OCI-LY1 (cell line): ENCODE measurements around the gene PEAK1.

Experiments
- H2AFZ ChIP-seq: fragments of 200-600 bp; sonication (generic), shearing (Covaris generic); 2 replicates; pipeline ENCODE4 v1.6.0; 2014; ENCODE audit warnings: antibody characterized with exemption, mild to moderate bottlenecking, low read length
- H3F3A ChIP-seq: fragments of 200-600 bp; sonication (generic), shearing (Covaris generic); 2 replicates; pipeline ENCODE4 v1.6.0; 2014; ENCODE audit warnings: mild to moderate bottlenecking, antibody characterized with exemption, low read length, moderate library complexity; ENCODE audit not compliant: insufficient read depth
- H3K27ac ChIP-seq: fragments of 200-600 bp; sonication (generic); 2 replicates; pipeline ENCODE4 v1.5.1; 2014; ENCODE audit warnings: low read length, mixed run types, mild to moderate bottlenecking, low read depth; ENCODE audit not compliant: poor library complexity, severe bottlenecking
- H3K27me3 ChIP-seq: fragments of 200-600 bp; sonication (generic); 2 replicates; pipeline ENCODE4 v1.6.0; 2014; ENCODE audit warnings: antibody characterized with exemption, mild to moderate bottlenecking, low read length, moderate library complexity; ENCODE audit not compliant: insufficient read depth
- H3K36me3 ChIP-seq: fragments of 200-600 bp; sonication (generic); 2 replicates; pipeline ENCODE4 v1.6.1; 2014; ENCODE audit warnings: mild to moderate bottlenecking, antibody characterized with exemption, low read length, moderate library complexity, mixed read lengths; ENCODE audit not compliant: insufficient read depth
- H3K4me1 ChIP-seq: fragments of 200-600 bp; sonication (generic); 2 replicates; pipeline ENCODE4 v1.5.1; 2014; ENCODE audit warnings: mild to moderate bottlenecking, low read length, moderate library complexity; ENCODE audit not compliant: insufficient read depth, severe bottlenecking
- H3K4me2 ChIP-seq: fragments of 200-600 bp; sonication (generic), shearing (Covaris generic); 2 replicates; pipeline ENCODE4 v1.6.1; 2014; ENCODE audit warnings: low read length
- H3K4me3 ChIP-seq: fragments of 200-600 bp; sonication (generic); 2 replicates; pipeline ENCODE4 v1.5.1; 2014; ENCODE audit warnings: low read length, low read depth, mild to moderate bottlenecking, mixed read lengths; ENCODE audit not compliant: poor library complexity, severe bottlenecking
- H3K79me2 ChIP-seq: fragments of 200-600 bp; shearing (Covaris generic); 2 replicates; pipeline ENCODE4 v1.6.1; 2016; ENCODE audit warnings: mixed run types, low read length, mixed read lengths; ENCODE audit not compliant: insufficient read depth
- H3K9ac ChIP-seq: fragments of 200-600 bp; sonication (generic), shearing (Covaris generic); 2 replicates; pipeline ENCODE4 v1.6.1; 2014; ENCODE audit warnings: mild to moderate bottlenecking, low read length, mixed read lengths
- H3K9me2 ChIP-seq: fragments of 200-600 bp; sonication (generic), shearing (Covaris generic); 2 replicates; pipeline ENCODE4 v1.6.1; 2014; ENCODE audit warnings: low read depth, mild to moderate bottlenecking, low read length, mixed read lengths
- H3K9me3 ChIP-seq: fragments of 200-600 bp; shearing (Covaris generic); 2 replicates; pipeline ENCODE4 v1.6.1; 2014; ENCODE audit warnings: low read length, mixed read lengths
- H4K20me1 ChIP-seq: fragments of 200-600 bp; sonication (generic), shearing (Covaris generic); 2 replicates; pipeline ENCODE4 v1.6.0; 2016; ENCODE audit warnings: mild to moderate bottlenecking, low read length; ENCODE audit not compliant: insufficient read depth
- EZH2 ChIP-seq: fragments of 200-600 bp; sonication (generic), shearing (Covaris generic); IDR thresholded peaks from 2 replicates; pipeline ENCODE4 v1.8.0; 2017; ENCODE audit warnings: borderline replicate concordance, mixed run types, mild to moderate bottlenecking, antibody characterized with exemption, low read length, moderate library complexity, mixed read lengths
- TF ChIP-seq, protein P1 (sequence below): fragments of 200-600 bp; sonication (generic), shearing (Covaris generic); IDR thresholded peaks from 2 replicates; pipeline ENCODE4 v1.5.1; 2017; ENCODE audit warnings: mild to moderate bottlenecking, antibody characterized with exemption, low read length, moderate library complexity, mixed read lengths

PEAK1 gene

GRCh38 chr15:77127626-77128025 lies 292.3 kb downstream of the PEAK1 start:
- H3K9me3 ChIP-seq, result no peaks in the 10 kb centered on the region
- H3K4me2 ChIP-seq, result no peak overlapping the region
- H2AFZ ChIP-seq, result no peak overlapping the region
- no peak overlapping the region for H3K27ac ChIP-seq
- H3K9ac ChIP-seq, result no peak overlapping the region
- no peak overlapping the region for H3K4me3 ChIP-seq
- no peaks in the 10 kb centered on the region for H3K36me3 ChIP-seq
- H3K79me2 ChIP-seq, result no peaks in the 10 kb centered on the region
- no peaks in the 10 kb centered on the region for H3K9me2 ChIP-seq
- no peak for TF ChIP-seq EZH2
- TF ChIP-seq, protein P1, sequence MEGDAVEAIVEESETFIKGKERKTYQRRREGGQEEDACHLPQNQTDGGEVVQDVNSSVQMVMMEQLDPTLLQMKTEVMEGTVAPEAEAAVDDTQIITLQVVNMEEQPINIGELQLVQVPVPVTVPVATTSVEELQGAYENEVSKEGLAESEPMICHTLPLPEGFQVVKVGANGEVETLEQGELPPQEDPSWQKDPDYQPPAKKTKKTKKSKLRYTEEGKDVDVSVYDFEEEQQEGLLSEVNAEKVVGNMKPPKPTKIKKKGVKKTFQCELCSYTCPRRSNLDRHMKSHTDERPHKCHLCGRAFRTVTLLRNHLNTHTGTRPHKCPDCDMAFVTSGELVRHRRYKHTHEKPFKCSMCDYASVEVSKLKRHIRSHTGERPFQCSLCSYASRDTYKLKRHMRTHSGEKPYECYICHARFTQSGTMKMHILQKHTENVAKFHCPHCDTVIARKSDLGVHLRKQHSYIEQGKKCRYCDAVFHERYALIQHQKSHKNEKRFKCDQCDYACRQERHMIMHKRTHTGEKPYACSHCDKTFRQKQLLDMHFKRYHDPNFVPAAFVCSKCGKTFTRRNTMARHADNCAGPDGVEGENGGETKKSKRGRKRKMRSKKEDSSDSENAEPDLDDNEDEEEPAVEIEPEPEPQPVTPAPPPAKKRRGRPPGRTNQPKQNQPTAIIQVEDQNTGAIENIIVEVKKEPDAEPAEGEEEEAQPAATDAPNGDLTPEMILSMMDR, result no peak
- no peaks in the 10 kb centered on the region for H3K4me1 ChIP-seq
- H3F3A ChIP-seq, result no peaks in the 10 kb centered on the region
- no peaks in the 10 kb centered on the region for H3K27me3 ChIP-seq
- H4K20me1 ChIP-seq, result no peaks in the 10 kb centered on the region

DNA sequence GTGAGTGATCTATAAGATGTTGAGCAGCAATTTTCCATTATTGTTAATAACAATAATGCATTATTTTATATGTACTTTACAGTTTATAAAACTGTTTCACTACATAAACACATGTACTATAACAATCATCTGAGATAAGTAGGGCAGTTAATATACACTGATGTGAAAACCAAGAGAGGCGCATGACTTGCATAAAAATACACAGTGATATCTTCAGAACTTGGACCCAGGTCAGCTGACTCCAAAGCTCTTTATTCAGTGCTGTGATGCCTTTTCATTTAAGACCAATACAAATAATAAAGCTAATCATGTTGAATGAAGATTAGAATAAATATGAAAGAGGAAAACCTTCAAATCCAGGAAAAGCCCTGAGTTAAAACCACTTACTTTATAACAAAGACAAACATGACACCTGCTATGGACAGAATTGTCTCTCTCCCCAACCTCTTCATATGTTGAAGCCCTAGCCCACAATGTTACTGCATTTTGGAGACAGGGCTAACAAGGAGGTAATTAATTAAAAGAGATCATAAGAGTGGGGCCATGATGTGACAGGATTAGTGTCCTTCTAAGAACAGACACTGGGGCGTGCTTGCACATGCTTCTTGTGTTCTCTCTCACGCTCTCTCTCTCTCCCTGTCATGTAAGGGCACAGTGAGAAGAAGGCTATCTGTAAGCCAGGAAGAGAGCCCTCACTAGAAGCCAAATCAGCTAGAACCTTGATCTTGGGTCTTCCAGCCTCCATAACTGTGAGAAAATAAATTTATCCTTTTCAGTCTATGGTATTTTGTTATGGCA lies 293.2 kb downstream of the PEAK1 start:
- TF ChIP-seq EZH2, result no peak
- TF ChIP-seq, protein P1, result no peak
- H3K9me3 ChIP-seq, result no peaks in the 10 kb centered on the region
- H4K20me1 ChIP-seq, result no peaks in the 10 kb centered on the region

DNA sequence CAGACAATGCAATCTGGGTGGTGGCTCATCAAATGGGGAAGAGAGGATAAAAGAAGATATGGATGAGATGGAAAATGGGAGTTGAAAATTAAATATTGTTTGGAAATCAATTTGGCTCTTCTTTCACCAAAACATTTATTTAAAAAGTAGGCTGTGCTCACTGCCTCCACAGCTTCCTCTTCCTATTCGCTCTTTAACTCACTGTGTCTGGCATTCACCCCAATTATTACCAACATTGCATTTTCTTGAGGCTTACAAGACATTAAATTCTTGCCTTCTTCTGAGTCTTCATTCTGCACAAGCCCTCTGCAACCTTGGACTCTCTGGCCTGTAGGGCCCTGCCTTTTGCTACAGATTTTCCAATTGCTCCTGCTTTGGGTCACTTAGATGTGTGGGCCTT lies 296.1 kb downstream of the PEAK1 start:
- Histone ChIP-seq H3K79me2 (no peaks in the 10 kb centered on the region), H3K27me3 (no peaks in the 10 kb centered on the region), H3K27ac (no peak overlapping the region), H3F3A (no peaks in the 10 kb centered on the region), H3K9me2 (no peaks in the 10 kb centered on the region), H3K9me3 (no peaks in the 10 kb centered on the region), H3K36me3 (no peaks in the 10 kb centered on the region), H3K9ac (no peak overlapping the region), H3K4me3 (no peak overlapping the region), H2AFZ (no peak overlapping the region), H4K20me1 (no peaks in the 10 kb centered on the region), H3K4me1 (no peaks in the 10 kb centered on the region), H3K4me2 (no peak overlapping the region)
- TF ChIP-seq EZH2, result no peak
- TF ChIP-seq, protein P1, result no peak

More for the DNA sequence above, 293.2 kb downstream of the PEAK1 start:
- no peak overlapping the region for H2AFZ ChIP-seq
- H3K36me3 ChIP-seq, result no peaks in the 10 kb centered on the region
- H3K79me2 ChIP-seq, result no peaks in the 10 kb centered on the region
- H3K9ac ChIP-seq, result no peak overlapping the region
- H3K27me3 ChIP-seq, result no peaks in the 10 kb centered on the region
- no peak overlapping the region for H3K4me3 ChIP-seq
- H3K4me1 ChIP-seq, result no peaks in the 10 kb centered on the region
- H3K27ac ChIP-seq, result no peak overlapping the region
- H3F3A ChIP-seq, result no peaks in the 10 kb centered on the region
- H3K4me2 ChIP-seq, result no peak overlapping the region
- no peaks in the 10 kb centered on the region for H3K9me2 ChIP-seq
